C4-2B (cell line): ENCODE results near the gene CPZ.

Source experiments
- H3K27ac ChIP-seq: fragments of 450-650 bp; 2 replicates; pipeline ENCODE4 v1.5.1; 2017
- CTCF ChIP-seq: fragments of 450-650 bp; conservative IDR thresholded peaks from 2 replicates; pipeline ENCODE4 v1.5.1; 2017; ENCODE audit warnings: mild to moderate bottlenecking
- ZFX ChIP-seq: fragments of 450-650 bp; IDR thresholded peaks from 2 replicates; pipeline ENCODE4 v1.6.1; 2017

CPZ gene

GRCh38 chr4:8608714-8609391, 16.3 kb downstream of the CPZ start:
- no peak for TF ChIP-seq ZFX
- no peak for TF ChIP-seq CTCF

DNA sequence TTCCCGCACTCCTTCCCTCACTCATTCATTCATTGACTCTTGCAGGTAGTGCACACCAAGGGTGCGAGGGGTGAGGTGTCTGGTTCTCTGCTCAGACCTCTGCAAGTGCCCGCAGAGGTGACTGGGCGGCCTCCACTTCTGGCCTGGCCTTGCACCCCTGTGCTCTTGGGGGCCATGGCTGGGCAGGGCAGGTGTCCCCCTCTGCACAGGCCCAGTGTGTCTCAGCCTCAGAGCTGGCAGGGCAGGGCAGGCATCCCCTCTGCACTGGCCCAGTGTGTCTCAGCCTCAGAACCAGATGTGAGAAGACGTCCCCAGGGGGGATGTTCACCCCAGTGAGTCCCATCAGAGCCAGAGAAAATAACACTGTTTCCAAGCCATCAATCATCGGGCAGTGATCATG, 16.8 kb downstream of the CPZ start:
- H3K27ac ChIP-seq, result no peak overlapping the region
- no peak for TF ChIP-seq ZFX
- TF ChIP-seq CTCF, result no peak

More at GRCh38 chr4:8608714-8609391, 16.3 kb downstream of the CPZ start:
- no peak overlapping the region for H3K27ac ChIP-seq

DNA sequence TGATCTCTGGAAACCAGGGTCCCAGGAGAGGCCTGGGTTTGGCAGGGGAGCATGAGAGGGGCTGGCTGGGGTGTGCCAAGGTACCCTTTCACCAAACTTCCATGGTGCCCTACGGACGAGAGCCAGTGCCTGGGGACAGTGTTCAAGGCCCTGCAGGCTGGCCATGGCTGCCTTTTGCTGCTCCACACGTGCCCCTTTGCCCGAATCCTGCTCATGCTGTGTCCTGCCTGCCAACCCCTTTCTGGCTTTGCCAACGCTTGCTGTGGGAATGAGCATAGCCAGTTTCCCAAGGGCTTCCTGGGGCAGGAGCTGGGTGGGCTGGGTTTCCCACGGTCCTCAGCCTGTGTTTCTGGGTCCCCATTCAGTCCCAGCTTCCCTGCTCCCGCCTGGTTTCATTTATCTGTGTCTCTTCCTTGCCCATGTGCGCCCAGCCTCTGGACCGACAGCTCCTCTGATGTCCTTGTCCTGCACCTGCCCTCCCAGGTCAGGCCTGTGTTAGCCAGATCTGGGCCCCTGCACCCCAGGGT, 17.3 kb downstream of the CPZ start:
- no peak overlapping the region for H3K27ac ChIP-seq
- TF ChIP-seq CTCF, result no peak
- TF ChIP-seq ZFX, result no peak

DNA sequence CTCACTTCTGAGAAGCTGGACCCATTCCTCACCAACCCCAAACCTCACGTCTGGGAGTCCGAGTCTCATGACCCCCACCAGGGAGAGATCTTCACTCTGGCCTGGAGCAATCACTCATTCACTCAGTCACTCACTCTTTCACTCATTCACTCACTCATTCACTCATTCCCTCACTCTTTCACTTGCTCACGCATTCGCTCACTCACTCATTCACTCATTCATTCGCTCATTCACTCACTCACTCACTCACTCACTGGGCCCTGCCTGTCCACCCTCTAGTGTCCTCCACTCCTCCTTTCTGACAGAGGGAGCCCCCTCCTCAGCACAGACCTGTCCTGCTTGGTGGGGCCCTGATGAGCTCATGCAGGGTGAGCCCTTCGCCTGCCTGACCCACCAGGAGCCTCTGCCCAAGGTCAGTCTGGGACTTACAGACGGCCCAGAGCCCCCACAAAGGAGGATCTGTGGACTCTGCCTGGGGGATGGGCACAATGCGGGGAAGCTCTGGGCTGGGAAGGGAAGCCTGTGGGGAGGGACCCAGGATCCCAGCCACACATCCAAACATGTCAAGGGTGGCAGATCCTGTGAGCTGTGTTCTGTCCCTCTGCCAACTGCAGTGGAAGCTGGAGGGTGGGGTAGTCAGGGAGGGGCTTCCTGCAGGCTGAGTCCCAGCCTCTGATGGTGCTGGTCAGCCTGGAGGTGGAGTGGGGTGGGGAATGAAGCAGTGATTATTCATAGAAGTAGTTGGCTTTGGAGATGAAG, 18.5 kb downstream of the CPZ start:
- H3K27ac ChIP-seq, result no peak overlapping the region
- no peak for TF ChIP-seq CTCF

DNA sequence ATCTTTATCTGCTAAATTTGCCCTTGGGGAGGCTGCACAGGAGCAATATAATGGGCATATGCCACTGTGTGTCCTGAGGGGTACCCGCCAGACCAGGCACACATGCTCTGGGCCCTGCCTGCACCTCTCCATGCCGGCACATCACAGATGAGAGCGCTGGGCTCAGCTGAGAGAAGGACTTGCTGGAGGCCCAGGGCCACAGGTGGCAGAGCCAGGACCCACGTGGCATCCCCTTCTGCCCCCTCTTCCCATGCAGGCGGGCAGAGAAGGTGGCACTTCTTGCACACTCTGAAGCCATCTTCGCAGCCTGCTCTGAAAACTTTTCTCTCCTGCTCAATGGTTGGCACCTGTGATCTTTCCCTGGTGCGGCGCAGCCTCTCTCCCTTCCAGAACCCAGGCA, 20.1 kb downstream of the CPZ start:
- no peak overlapping the region for H3K27ac ChIP-seq
- TF ChIP-seq CTCF, result no peak
- TF ChIP-seq ZFX, result no peak

DNA sequence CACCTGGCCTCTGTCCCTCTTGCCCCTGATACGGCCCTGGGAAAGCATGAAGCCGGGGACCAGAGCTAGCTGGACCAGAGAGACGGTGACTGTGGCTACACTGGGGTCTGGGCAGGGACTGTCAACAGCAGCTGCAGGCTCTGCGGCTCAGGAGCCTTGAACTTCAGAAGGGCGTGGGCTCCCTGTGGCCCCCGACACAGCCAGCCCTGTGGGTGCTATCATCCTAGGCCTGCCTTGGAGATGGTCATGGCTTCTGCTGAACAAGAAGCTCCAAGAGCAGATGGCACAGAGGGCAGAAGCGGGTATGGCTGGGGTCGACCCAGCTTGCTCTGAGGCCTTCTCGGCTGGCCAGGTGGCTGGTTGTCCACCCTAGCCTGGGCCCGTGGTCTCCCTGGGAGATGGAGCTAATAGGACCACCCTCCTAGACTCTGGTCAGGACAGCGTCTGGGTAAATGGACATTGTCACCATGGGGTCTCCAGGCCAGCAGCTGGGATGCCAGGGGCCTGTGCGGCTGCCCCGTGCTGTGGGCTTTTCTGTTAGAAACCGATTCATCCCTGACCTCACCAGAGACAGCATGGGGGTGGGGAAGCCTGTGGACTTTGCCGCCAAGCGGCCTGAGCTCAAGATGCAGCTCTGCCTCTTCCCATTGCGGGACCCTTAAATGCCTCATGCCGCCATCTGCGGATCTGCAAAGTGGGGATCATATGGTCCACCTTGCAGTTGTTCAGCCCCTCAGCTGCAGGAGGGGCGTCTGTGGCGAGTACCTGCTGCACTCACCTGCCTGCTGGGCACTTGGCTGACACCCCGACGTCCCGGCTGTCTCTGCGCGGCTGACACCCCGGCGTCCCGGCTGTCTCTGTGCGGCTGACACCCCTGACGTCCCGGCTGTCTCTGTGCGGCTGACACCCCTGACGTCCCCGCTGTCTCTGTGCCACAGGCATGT, 21.1 kb downstream of the CPZ start:
- no peak overlapping the region for H3K27ac ChIP-seq
- TF ChIP-seq CTCF, result no peak
- TF ChIP-seq ZFX, result no peak
